ENCODE results near the gene BRK1. TPM values are rescaled to one million over a fixed set of nuclear protein-coding genes. Genes with fewer than 3 reads are reported as not detected.
"Not testable (repeated sequence)": the region's sequence is repeated elsewhere in the genome, so short reads cannot be mapped to it uniquely, and the experiment has no call there.

BRK1 gene
- total RNA-seq, 2 experiments from 2014 or later, result 86.9 to 106 TPM

GRCh38 chr3:10155123-10155472 is 39.6 kb downstream of the BRK1 start:
- Mint-ChIP-seq H3K4me3 (no peak overlapping the region), H3K4me1 (no peaks in the 10 kb centered on the region), H3K27me3 (no peaks in the 10 kb centered on the region), H3K36me3 (peaks cover 29% of the 10 kb centered on the region), H3K27ac (no peak overlapping the region), H3K9me3 (ENCODE audit: low read depth) (no peaks in the 10 kb centered on the region)
- CTCF ChIA-PET, result no interaction called here
- no peak for DNase-seq
- ATAC-seq, result no peak

DNA sequence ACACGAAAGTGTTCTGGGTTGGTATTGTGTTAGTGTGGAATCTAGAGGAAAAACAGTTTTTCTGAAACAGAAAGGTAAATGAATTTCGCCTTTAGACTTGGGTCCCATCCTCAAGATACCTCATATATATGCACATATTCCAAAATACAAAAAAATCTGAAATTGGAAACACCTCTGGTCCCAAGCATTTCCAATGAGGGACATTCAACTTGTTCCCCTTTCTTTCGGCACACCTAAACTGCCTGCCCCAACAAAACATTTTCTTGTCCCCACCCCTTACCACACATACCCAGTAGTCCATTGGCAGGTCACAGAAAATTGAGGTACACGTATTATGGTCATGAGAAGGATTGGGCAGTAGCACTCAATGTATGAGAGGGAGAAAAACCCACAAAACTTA is 40.2 kb downstream of the BRK1 start:
- Mint-ChIP-seq H3K4me3 (no peak overlapping the region), H3K4me1 (no peaks in the 10 kb centered on the region), H3K27ac (no peak overlapping the region), H3K36me3 (peaks cover 23% of the 10 kb centered on the region), H3K27me3 (no peaks in the 10 kb centered on the region), H3K9me3 (ENCODE audit: low read depth) (no peaks in the 10 kb centered on the region)
- ATAC-seq, result no peak
- DNase-seq, result no peak
- CTCF ChIA-PET, result no interaction called here

GRCh38 chr3:10157031-10157430 is 41.6 kb downstream of the BRK1 start:
- DNase-seq, result no peak
- Mint-ChIP-seq H3K4me3 (no peak overlapping the region), H3K27me3 (no peaks in the 10 kb centered on the region), H3K9me3 (ENCODE audit: low read depth) (no peaks in the 10 kb centered on the region), H3K4me1 (no peaks in the 10 kb centered on the region), H3K36me3 (peaks cover 13% of the 10 kb centered on the region), H3K27ac (no peak overlapping the region)
- ATAC-seq, result no peak
- CTCF ChIA-PET, result interaction anchor here (0.9 kb wide), 1 partner anchor 65 kb away, joined by 3 read pairs; no protein-coding TSS in a partner anchor

GRCh38 chr3:10158555-10158954 is 43.1 kb downstream of the BRK1 start:
- H3K36me3 Mint-ChIP-seq; H3K27ac Mint-ChIP-seq; DNase-seq; H3K9me3 Mint-ChIP-seq (ENCODE audit: low read depth); H3K4me1 Mint-ChIP-seq; H3K27me3 Mint-ChIP-seq; ATAC-seq; H3K4me3 Mint-ChIP-seq: not testable (repeated sequence)
- CTCF ChIA-PET, result interaction anchor here (0.7 kb wide), 1 partner anchor 18 kb away, joined by 3 read pairs; no protein-coding TSS in a partner anchor

GRCh38 chr3:10160346-10160745 is 44.9 kb downstream of the BRK1 start:
- peaks cover 2% of the 10 kb centered on the region for H3K36me3 Mint-ChIP-seq
- no peaks in the 10 kb centered on the region for H3K27me3 Mint-ChIP-seq
- CTCF ChIA-PET, result interaction anchor here (0.8 to 1.2 kb wide), 3 partner anchors 11 to 102 kb away, joined by 3 to 6 read pairs (median 5); partner anchors contain the start of gene TATDN2
- no peak for DNase-seq
- H3K9me3 Mint-ChIP-seq (ENCODE audit: low read depth), result no peaks in the 10 kb centered on the region
- H3K4me3 Mint-ChIP-seq, result no peak overlapping the region
- H3K4me1 Mint-ChIP-seq, result no peaks in the 10 kb centered on the region
- ATAC-seq, result no peak
- no peak overlapping the region for H3K27ac Mint-ChIP-seq

- Mint-ChIP-seq H3K27ac (no peak overlapping the region), H3K4me1 (no peaks in the 10 kb centered on the region), H3K27me3 (no peaks in the 10 kb centered on the region), H3K9me3 (ENCODE audit: low read depth) (no peaks in the 10 kb centered on the region), H3K36me3 (no peaks in the 10 kb centered on the region), H3K4me3 (no peak overlapping the region)
- ATAC-seq (no peak), DNase-seq (no peak)
- CTCF ChIA-PET, result interaction anchor here (1.2 to 1.7 kb wide), 3 partner anchors 12 to 87 kb away, joined by 3 to 6 read pairs (median 4); partner anchors contain the start of gene TATDN2
Observed at GRCh38 chr3:10160925-10161324, 45.5 kb downstream of the BRK1 start.

DNA sequence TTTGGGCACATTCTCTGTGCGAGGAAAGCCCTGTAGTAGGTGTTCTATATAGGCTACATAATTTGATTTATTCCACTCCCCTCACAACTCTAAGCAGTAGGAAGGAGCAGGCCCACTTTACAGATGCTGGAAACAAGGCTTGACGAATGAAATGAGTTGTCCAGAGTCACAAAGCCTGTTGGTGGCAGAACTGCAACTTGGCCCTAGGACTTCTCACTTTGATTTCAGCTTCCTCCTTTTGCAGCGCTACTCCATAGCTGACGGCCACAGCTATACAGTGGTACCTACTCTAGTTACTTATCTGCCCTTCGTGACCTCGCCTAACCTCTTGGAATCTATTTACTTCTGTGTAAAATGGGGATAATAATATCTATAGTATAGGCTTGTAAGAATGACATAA is 46.7 kb downstream of the BRK1 start:
- ATAC-seq (no peak), DNase-seq (no peak)
- peaks cover 3% of the 10 kb centered on the region for H3K36me3 Mint-ChIP-seq
- H3K27ac Mint-ChIP-seq, result no peak overlapping the region
- H3K27me3 Mint-ChIP-seq, result no peaks in the 10 kb centered on the region
- H3K9me3 Mint-ChIP-seq (ENCODE audit: low read depth), result no peaks in the 10 kb centered on the region
- peaks cover 9% of the 10 kb centered on the region for H3K4me1 Mint-ChIP-seq
- H3K4me3 Mint-ChIP-seq, result no peak overlapping the region
- CTCF ChIA-PET, result interaction anchor here (1.7 kb wide), 1 partner anchor 30 kb away, joined by 4 read pairs; no protein-coding TSS in a partner anchor

DNA sequence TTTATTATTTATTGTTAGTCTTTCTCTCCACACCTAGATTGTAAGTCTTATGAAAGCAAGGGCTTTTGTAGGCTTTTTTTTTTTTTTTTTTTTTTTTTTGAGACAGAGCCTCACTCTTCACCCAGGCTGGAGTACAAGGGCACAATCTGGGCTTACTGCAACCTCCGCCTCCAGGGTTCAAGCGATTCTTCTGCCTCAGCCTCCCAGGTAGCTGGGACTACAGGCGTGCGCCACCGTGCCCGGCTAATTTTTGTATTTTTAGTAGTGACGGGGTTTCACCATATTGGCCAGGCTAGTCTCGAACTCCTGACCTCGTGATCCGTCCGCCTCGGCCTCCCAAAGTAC is 48.7 kb downstream of the BRK1 start:
- CTCF ChIA-PET, result interaction anchor here (1.0 to 3.4 kb wide), 8 partner anchors 10 to 158 kb away, joined by 3 to 19 read pairs (median 6); no protein-coding TSS in a partner anchor
- Mint-ChIP-seq H3K4me1 (peaks cover 16% of the 10 kb centered on the region), H3K4me3 (peak overlapping the region; percentile 71), H3K36me3 (peaks cover 11% of the 10 kb centered on the region)
- H3K9me3 Mint-ChIP-seq (ENCODE audit: low read depth); ATAC-seq; H3K27me3 Mint-ChIP-seq; H3K27ac Mint-ChIP-seq; DNase-seq: not testable (repeated sequence)

- CTCF ChIA-PET, result interaction anchor here (0.7 to 3.4 kb wide), 11 partner anchors 9 to 158 kb away, joined by 3 to 19 read pairs (median 5); no protein-coding TSS in a partner anchor
- H3K36me3 Mint-ChIP-seq, result peaks cover 11% of the 10 kb centered on the region
- ATAC-seq, result peak; percentile 95
- H3K27ac Mint-ChIP-seq, result no peak within 1 kb of the TSS
- DNase-seq, result peak; percentile 69
- H3K27me3 Mint-ChIP-seq, result no peaks in the 10 kb centered on the region
- H3K4me3 Mint-ChIP-seq, result peak within 1 kb of the TSS; percentile 71
- H3K9me3 Mint-ChIP-seq (ENCODE audit: low read depth), result no peaks in the 10 kb centered on the region
- H3K4me1 Mint-ChIP-seq, result peaks cover 16% of the 10 kb centered on the region
Observed at GRCh38 chr3:10164546-10165393, 49.3 kb downstream of the BRK1 start, which contains the start of gene IRAK2. TSS of gene IRAK2 (plus strand) at chr3:10164919. CDS start at chr3:10164955, 36 bp downstream.

- Mint-ChIP-seq H3K4me3 (no peak overlapping the region), H3K27me3 (no peaks in the 10 kb centered on the region), H3K9me3 (ENCODE audit: low read depth) (no peaks in the 10 kb centered on the region), H3K36me3 (peaks cover 11% of the 10 kb centered on the region), H3K4me1 (peaks cover 16% of the 10 kb centered on the region), H3K27ac (no peak overlapping the region)
- no peak for DNase-seq
- no peak for ATAC-seq
- CTCF ChIA-PET, result interaction anchor here (1.2 to 3.4 kb wide), 5 partner anchors 14 to 98 kb away, joined by 3 to 19 read pairs (median 8); no protein-coding TSS in a partner anchor
Observed at GRCh38 chr3:10166213-10166604, 50.7 kb downstream of the BRK1 start.

GRCh38 chr3:10169000-10169496 is 53.6 kb downstream of the BRK1 start:
- no peak for ATAC-seq
- Mint-ChIP-seq H3K9me3 (ENCODE audit: low read depth) (no peaks in the 10 kb centered on the region), H3K4me1 (peaks cover 18% of the 10 kb centered on the region), H3K27ac (no peak overlapping the region), H3K27me3 (no peaks in the 10 kb centered on the region), H3K36me3 (peaks cover 11% of the 10 kb centered on the region), H3K4me3 (no peak overlapping the region)
- CTCF ChIA-PET, result interaction anchor here (0.6 kb wide), 1 partner anchor 9 kb away, joined by 3 read pairs; no protein-coding TSS in a partner anchor
- DNase-seq, result no peak

- Mint-ChIP-seq H3K27ac (no peak overlapping the region), H3K36me3 (peaks cover 11% of the 10 kb centered on the region), H3K4me1 (peaks cover 19% of the 10 kb centered on the region), H3K27me3 (no peaks in the 10 kb centered on the region), H3K4me3 (no peak overlapping the region), H3K9me3 (ENCODE audit: low read depth) (no peaks in the 10 kb centered on the region)
- ATAC-seq (no peak), DNase-seq (no peak)
- CTCF ChIA-PET, result interaction anchor here (1.1 to 1.3 kb wide), 2 partner anchors 16 to 29 kb away, joined by 3 to 4 read pairs; no protein-coding TSS in a partner anchor
Observed at GRCh38 chr3:10170915-10171478, 55.5 kb downstream of the BRK1 start.

DNA sequence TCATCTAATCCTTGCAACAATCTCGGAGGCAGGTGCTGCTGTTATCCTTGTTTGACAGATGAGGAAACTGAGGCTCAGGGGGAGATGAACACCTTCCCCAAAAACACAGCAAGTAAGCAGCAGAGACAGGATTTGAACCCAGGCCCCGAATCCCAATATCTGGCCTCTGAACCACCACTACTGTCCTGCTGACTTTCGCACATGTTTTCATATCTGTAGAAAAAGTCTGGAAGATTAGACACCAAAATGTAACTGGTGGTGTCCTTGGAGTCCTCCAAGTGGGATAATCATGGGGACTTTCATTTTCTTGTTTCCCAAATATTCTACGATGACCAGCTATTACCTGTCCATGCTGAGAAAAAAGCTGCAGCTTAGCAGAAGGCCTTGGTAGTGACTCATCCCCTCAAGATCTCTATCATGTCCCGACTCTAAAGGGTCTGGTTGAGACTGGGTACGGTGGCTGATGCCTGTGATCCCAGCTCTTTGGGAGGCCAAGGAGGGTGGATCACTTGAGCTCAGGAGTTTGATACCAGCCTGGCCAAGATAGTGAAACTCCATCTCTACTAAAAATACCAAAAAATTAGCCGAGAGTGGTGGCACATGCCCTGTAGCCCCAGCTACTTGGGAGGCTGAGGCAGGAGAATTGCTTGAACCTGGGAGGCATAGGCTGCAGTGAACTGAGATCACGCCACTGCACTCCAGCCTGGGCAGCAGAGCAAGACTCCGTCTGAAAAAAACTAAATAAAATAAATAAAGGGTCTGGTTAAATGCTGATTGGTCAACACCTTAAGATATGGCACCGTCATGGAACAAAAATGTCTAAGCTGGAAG is 57.8 kb downstream of the BRK1 start:
- CTCF ChIA-PET, result interaction anchor here (0.6 to 1.9 kb wide), 4 partner anchors 9 to 26 kb away, joined by 3 to 4 read pairs (median 4); partner anchors contain the start of gene IRAK2

More for the DNA sequence above, 57.8 kb downstream of the BRK1 start:
- DNase-seq, result no peak
- Mint-ChIP-seq H3K27me3 (no peaks in the 10 kb centered on the region), H3K4me3 (no peak overlapping the region), H3K36me3 (peaks cover 8% of the 10 kb centered on the region), H3K4me1 (peaks cover 10% of the 10 kb centered on the region), H3K27ac (no peak overlapping the region), H3K9me3 (ENCODE audit: low read depth) (no peaks in the 10 kb centered on the region)
- no peak for ATAC-seq
